K562 (cell line): ENCODE measurements around the gene COASY. TPM values are rescaled to one million over a fixed set of nuclear protein-coding genes. Genes with fewer than 3 reads are reported as not detected.
A peak's percentile ranks its signal among the peaks of the same experiment; 100 is the strongest.

Source experiments
- ARID3B ChIP-seq: fragments of 250-450 bp; sonication (Bioruptor Pico); IDR thresholded peaks from 2 replicates; pipeline ENCODE4 v1.4.0; 2020; ENCODE audit warnings: borderline replicate concordance
- BRF1 ChIP-seq: IDR thresholded peaks from 3 replicates; pipeline ENCODE4 v1.6.1; 2011; ENCODE audit warnings: borderline replicate concordance, mild to moderate bottlenecking; ENCODE audit not compliant: insufficient read length; ENCODE audit errors: extremely low read depth
- HDAC1 ChIP-seq, 2 experiments: fragments of 450-650 bp; IDR thresholded peaks; 2 replicates each; pipeline ENCODE4 v1.6.1; 2016 to 2017; ENCODE audit warnings: inconsistent platforms in 1 of 2, mild to moderate bottlenecking in 1 of 2, moderate library complexity in 1 of 2
- NCOA6 ChIP-seq: fragments of 450-650 bp; IDR thresholded peaks from 2 replicates; pipeline ENCODE4 v1.6.1; 2017; ENCODE audit warnings: mild to moderate bottlenecking
- NCOR1 ChIP-seq: fragments of 450-650 bp; IDR thresholded peaks from 2 replicates; pipeline ENCODE4 v1.6.1; 2016; ENCODE audit warnings: mild to moderate bottlenecking, moderate library complexity
- PATZ1 ChIP-seq: fragments of 250-450 bp; sonication (Bioruptor Pico); IDR thresholded peaks from 2 replicates; pipeline ENCODE4 v1.5.0; 2020; ENCODE audit warnings: mild to moderate bottlenecking, borderline replicate concordance
- PHF21A ChIP-seq: fragments of 450-650 bp; IDR thresholded peaks from 2 replicates; pipeline ENCODE4 v1.6.1; 2017; ENCODE audit warnings: low read depth, borderline replicate concordance
- POLR3A ChIP-seq: IDR thresholded peaks from 2 replicates; pipeline ENCODE4 v1.6.1; 2011; ENCODE audit warnings: borderline replicate concordance, mild to moderate bottlenecking, moderate library complexity; ENCODE audit not compliant: insufficient read length, insufficient read depth; ENCODE audit errors: extremely low read depth
- RAD21 ChIP-seq, 2 experiments: fragments of 250-450 bp in 1 of 2; fragments of 450-650 bp in 1 of 2; sonication (Bioruptor Pico) in 1 of 2; formaldehyde crosslinking in 1 of 2; IDR thresholded peaks in 1 of 2; conservative IDR thresholded peaks in 1 of 2; 2 replicates each; pipeline versions ENCODE4 v1.4.0 to v1.8.0; 2020 to 2022; ENCODE audit warnings: mild to moderate bottlenecking in 2 of 2, moderate library complexity in 1 of 2
- RBM34 ChIP-seq: fragments of 200-400 bp; formaldehyde crosslinking; IDR thresholded peaks from 2 replicates; pipeline ENCODE4 v1.6.1; 2018; ENCODE audit warnings: low read length, borderline replicate concordance; ENCODE audit not compliant: insufficient read depth
- SLC30A9 ChIP-seq: fragments of 250-450 bp; sonication (Bioruptor Pico); IDR thresholded peaks from 2 replicates; pipeline ENCODE4 v1.8.0; 2022; ENCODE audit warnings: mild to moderate bottlenecking, moderate library complexity
- TFAM ChIP-seq: fragments of 250-450 bp; sonication (Bioruptor Pico); conservative IDR thresholded peaks from 2 replicates; pipeline ENCODE4 v1.5.0; 2021; ENCODE audit warnings: mild to moderate bottlenecking, moderate library complexity
- TFAP4 ChIP-seq: sonication (generic); formaldehyde crosslinking; IDR thresholded peaks from 2 replicates; pipeline ENCODE4 v1.8.0; 2022; ENCODE audit warnings: missing genetic modification reagents, mild to moderate bottlenecking, moderate library complexity, borderline replicate concordance
- ZBTB12 ChIP-seq: fragments of 250-450 bp; sonication (Bioruptor Pico); IDR thresholded peaks from 2 replicates; pipeline ENCODE4 v1.4.0; 2020
- ZFP30 ChIP-seq: fragments of 250-450 bp; sonication (Bioruptor Pico); IDR thresholded peaks from 2 replicates; pipeline ENCODE4 v1.8.0; 2022; ENCODE audit warnings: moderate library complexity, mild to moderate bottlenecking, inconsistent platforms, borderline replicate concordance
- ZNF12 ChIP-seq: sonication (generic); formaldehyde crosslinking; IDR thresholded peaks from 2 replicates; pipeline ENCODE4 v1.4.0; 2020; ENCODE audit warnings: mild to moderate bottlenecking, missing genetic modification reagents
- ZNF3 ChIP-seq: fragments of 250-450 bp; sonication (Bioruptor Pico); IDR thresholded peaks from 2 replicates; pipeline ENCODE4 v1.5.0; 2021; ENCODE audit warnings: mild to moderate bottlenecking, moderate library complexity
- ZNF431 ChIP-seq: sonication (generic); formaldehyde crosslinking; IDR thresholded peaks from 2 replicates; pipeline ENCODE4 v1.8.0; 2022; ENCODE audit warnings: mild to moderate bottlenecking, missing genetic modification reagents
- ZNF740 ChIP-seq, 3 experiments: fragments of 200-800 bp in 1 of 3; sonication (Bioruptor generic) in 1 of 3; sonication (generic) in 1 of 3; formaldehyde crosslinking in 1 of 3; IDR thresholded peaks; 2 replicates each; pipeline versions ENCODE4 v1.6.1 to v1.8.0; 2016 to 2022; ENCODE audit warnings: mild to moderate bottlenecking in 2 of 3, missing compliant biosample characterization in 2 of 3, missing genetic modification characterization in 2 of 3, missing genetic modification reagents in 1 of 3
- polyA plus RNA-seq, 8 experiments: library from polyadenylated mRNA; depleted of rRNA in 4 of 8; stranded (reverse) in 5 of 8; unstranded in 3 of 8; fragments of >200 nt; fragmentation: Nextera tagmentation in 2 of 8; fragmentation: Illumina TruSeq in 1 of 8; extraction: Ambion mirVana in 2 of 8; extraction: Trizol in 1 of 8; gene quantifications; 2 replicates each; pipeline versions ENCODE4 v1.2.1 to v1.2.3, GENCODE V29; 2011 to 2014; ENCODE audit warnings: inconsistent platforms in 1 of 8, missing spikeins in 1 of 8
- total RNA-seq, 7 experiments: library from RNA; depleted of rRNA in 6 of 7; stranded (reverse); fragments of >200 nt in 6 of 7; fragmentation: Illumina TruSeq in 2 of 7; extraction: Trizol in 2 of 7; gene quantifications; 2 replicates each; pipeline versions ENCODE4 v1.2.1 to v1.2.3, GENCODE V29; 2011 to 2021; ENCODE audit warnings: low replicate concordance in 1 of 7

COASY gene
- total and polyA plus RNA-seq, 9 of the 15 experiments (the other 6 are each of a cell fraction or from before 2014, with no cell fraction given) = 25.4 to 175 (median 62.3) TPM

- TF ChIP-seq ZNF740 (CRISPR knock-in tag; IDR thresholded peaks at IDR 0.05) (no peak), ZNF740 (tag; IDR thresholded peaks at IDR 0.05) (no peak), ZNF431 (CRISPR knock-in tag) (no peak), ZNF12 (CRISPR knock-in tag) (no peak), HDAC1 (IDR thresholded peaks at IDR 0.05) (no peak), TFAM (CRISPR knock-in tag) (no peak), PHF21A (no peak), ZNF3 (CRISPR knock-in tag) (no peak), ARID3B (CRISPR knock-in tag) (no peak), POLR3A (no peak), NCOR1 (peak; percentile 65), ZFP30 (CRISPR knock-in tag) (no peak), ZBTB12 (CRISPR knock-in tag) (no peak), PATZ1 (CRISPR knock-in tag) (no peak), BRF1 (no peak), SLC30A9 (CRISPR knock-in tag) (no peak), RBM34 (no peak), NCOA6 (no peak), RAD21 (CRISPR knock-in tag; conservative IDR thresholded peaks at IDR 0.05 in 1 of 2, IDR thresholded peaks at IDR 0.05 in 1 of 2) (peak in 1 of 2 experiments; percentile 46; a peak in 2 of 4 replicates), TFAP4 (no peak)
These were observed 30.2 kb upstream of the COASY start (continued) for GRCh38 chr17:42531455-42532354.
